Endothelial cell (in vitro differentiated cells): Measurements from ENCODE around the gene GBP1. TPM values are rescaled to one million over a fixed set of nuclear protein-coding genes. Genes with fewer than 3 reads are reported as not detected.

ENCODE experiments used
- DNase-seq: peaks from one replicate; pipeline ENCODE4 v3.0.0; 2021; ENCODE audit warnings: low spot score
- H3K27ac Mint-ChIP-seq: one replicate; pipeline ENCODE4 v1.8.0; 2021; ENCODE audit warnings: mixed read lengths, inconsistent platforms; ENCODE audit not compliant: unreplicated experiment
- H3K27me3 Mint-ChIP-seq: one replicate; pipeline ENCODE4 v1.8.0; 2021; ENCODE audit warnings: mild to moderate bottlenecking, moderate library complexity, mixed read lengths, inconsistent platforms; ENCODE audit not compliant: unreplicated experiment
- H3K36me3 Mint-ChIP-seq: one replicate; pipeline ENCODE4 v1.8.0; 2021; ENCODE audit warnings: mild to moderate bottlenecking, low read depth, mixed read lengths, inconsistent platforms; ENCODE audit not compliant: unreplicated experiment
- H3K4me1 Mint-ChIP-seq: one replicate; pipeline ENCODE4 v1.8.0; 2021; ENCODE audit warnings: mild to moderate bottlenecking, mixed read lengths, inconsistent platforms; ENCODE audit not compliant: unreplicated experiment
- H3K4me3 Mint-ChIP-seq: one replicate; pipeline ENCODE4 v1.8.0; 2021; ENCODE audit warnings: mild to moderate bottlenecking, mixed read lengths, inconsistent platforms; ENCODE audit not compliant: unreplicated experiment
- H3K9me3 Mint-ChIP-seq: one replicate; pipeline ENCODE4 v1.8.0; 2021; ENCODE audit warnings: mixed read lengths, inconsistent platforms; ENCODE audit not compliant: unreplicated experiment
- long read RNA-seq: library from polyadenylated mRNA; unstranded; transcript quantifications from one replicate; pipeline ENCODE4 v2.0.0, GENCODE V29; 2020; ENCODE audit not compliant: unreplicated experiment
- total RNA-seq: library from RNA; stranded (reverse); fragmentation: NEBNext Ultra II Directional; extraction: Animal tissue kit (Norgen Biotek cat#: 25700); gene quantifications from one replicate; pipeline ENCODE4 v1.2.1, GENCODE V29; 2021; ENCODE audit not compliant: unreplicated experiment
- TF ChIP-seq, protein P1 (sequence below): fragments of 200-600 bp; sonication (generic); IDR thresholded peaks from one replicate; pipeline ENCODE4 v1.5.0; 2021; ENCODE audit warnings: antibody characterized with exemption; ENCODE audit not compliant: unreplicated experiment

GBP1 gene, protein sequence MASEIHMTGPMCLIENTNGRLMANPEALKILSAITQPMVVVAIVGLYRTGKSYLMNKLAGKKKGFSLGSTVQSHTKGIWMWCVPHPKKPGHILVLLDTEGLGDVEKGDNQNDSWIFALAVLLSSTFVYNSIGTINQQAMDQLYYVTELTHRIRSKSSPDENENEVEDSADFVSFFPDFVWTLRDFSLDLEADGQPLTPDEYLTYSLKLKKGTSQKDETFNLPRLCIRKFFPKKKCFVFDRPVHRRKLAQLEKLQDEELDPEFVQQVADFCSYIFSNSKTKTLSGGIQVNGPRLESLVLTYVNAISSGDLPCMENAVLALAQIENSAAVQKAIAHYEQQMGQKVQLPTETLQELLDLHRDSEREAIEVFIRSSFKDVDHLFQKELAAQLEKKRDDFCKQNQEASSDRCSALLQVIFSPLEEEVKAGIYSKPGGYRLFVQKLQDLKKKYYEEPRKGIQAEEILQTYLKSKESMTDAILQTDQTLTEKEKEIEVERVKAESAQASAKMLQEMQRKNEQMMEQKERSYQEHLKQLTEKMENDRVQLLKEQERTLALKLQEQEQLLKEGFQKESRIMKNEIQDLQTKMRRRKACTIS
- total RNA-seq, result 9.9 TPM
- long read RNA-seq, transcript GBP1-205 (3 exons, 566 nt), result major isoform, 11 of 17 reads
- long read RNA-seq, partial matches to known transcripts, result 3 of 17 reads
- long read RNA-seq, other reads (novel, unspliced or antisense), result 1 of 17 reads

DNA sequence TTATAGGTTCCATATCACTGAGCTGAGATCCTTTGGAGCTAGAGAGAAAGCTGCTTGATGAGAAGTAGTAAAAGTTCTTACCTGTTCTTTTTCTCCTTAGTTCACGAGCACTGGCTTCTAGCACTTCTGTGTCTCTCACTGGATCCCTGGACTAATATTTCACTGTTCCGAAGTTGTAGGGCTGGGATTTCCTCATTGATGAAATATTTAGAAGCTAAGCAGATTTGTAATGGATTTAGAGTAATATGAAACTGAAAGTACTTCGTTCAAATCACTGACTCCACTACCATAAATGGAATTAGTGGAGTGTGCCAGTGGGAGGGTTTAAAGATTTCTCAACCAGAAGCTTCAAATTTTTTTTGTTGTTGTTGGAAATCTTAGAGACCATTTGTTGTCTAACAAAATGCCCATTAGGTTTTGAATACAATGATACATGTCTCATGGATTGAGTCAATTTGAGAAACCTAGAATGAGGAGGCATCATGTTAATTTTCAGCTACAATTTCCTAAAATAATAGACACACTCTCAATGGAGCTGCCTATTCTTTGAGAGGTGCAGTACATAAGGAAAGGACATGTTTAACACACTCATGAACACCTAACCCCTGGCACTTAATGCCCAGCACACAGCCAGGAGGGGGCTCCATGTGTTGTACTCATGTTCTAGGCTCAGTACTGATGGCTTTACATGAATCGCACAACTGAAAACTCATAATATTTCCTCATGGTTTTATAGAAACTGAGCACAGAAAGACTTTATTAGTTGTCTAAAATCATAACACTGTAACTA lies at the start of gene GBP1:
Gene GBP1, minus strand, starts transcription at position 130 of the 790 bp plus-strand sequence. CDS start 1,974 bp downstream, outside the sequence.
- H3K9me3 Mint-ChIP-seq, result no peaks in the 10 kb centered on the region
- H3K27me3 Mint-ChIP-seq, result no peaks in the 10 kb centered on the region
- no peaks in the 10 kb centered on the region for H3K36me3 Mint-ChIP-seq
- TF ChIP-seq, protein P1, sequence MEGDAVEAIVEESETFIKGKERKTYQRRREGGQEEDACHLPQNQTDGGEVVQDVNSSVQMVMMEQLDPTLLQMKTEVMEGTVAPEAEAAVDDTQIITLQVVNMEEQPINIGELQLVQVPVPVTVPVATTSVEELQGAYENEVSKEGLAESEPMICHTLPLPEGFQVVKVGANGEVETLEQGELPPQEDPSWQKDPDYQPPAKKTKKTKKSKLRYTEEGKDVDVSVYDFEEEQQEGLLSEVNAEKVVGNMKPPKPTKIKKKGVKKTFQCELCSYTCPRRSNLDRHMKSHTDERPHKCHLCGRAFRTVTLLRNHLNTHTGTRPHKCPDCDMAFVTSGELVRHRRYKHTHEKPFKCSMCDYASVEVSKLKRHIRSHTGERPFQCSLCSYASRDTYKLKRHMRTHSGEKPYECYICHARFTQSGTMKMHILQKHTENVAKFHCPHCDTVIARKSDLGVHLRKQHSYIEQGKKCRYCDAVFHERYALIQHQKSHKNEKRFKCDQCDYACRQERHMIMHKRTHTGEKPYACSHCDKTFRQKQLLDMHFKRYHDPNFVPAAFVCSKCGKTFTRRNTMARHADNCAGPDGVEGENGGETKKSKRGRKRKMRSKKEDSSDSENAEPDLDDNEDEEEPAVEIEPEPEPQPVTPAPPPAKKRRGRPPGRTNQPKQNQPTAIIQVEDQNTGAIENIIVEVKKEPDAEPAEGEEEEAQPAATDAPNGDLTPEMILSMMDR, result no peak
- no peak for DNase-seq
- peaks cover 11% of the 10 kb centered on the region for H3K4me1 Mint-ChIP-seq
- H3K27ac Mint-ChIP-seq, result no peak within 1 kb of the TSS
- H3K4me3 Mint-ChIP-seq, result no peak within 1 kb of the TSS

DNA sequence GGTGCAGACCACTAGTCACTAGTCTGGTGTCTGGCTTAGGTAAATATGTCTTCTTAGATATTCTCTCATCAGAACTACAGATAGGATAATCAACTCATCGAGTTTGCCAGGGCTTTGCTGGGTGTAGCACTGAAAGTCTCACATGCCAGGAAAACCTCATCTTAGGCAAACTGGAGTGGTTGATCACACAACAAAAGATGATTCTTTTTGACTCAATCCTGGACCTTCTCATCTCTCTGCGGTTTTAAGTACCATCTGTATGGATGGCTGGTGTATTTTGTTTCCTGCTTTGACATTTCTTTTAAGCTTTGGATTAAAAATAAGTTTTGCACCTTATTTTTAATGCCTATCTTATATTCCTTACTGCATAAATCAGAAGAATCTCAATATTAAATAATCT lies 49.7 kb upstream of the GBP1 start:
- Mint-ChIP-seq H3K27ac (no peak overlapping the region), H3K36me3 (no peaks in the 10 kb centered on the region), H3K9me3 (no peaks in the 10 kb centered on the region), H3K27me3 (no peaks in the 10 kb centered on the region), H3K4me1 (no peaks in the 10 kb centered on the region), H3K4me3 (no peak overlapping the region)
- TF ChIP-seq, protein P1, result no peak
- DNase-seq, result no peak

DNA sequence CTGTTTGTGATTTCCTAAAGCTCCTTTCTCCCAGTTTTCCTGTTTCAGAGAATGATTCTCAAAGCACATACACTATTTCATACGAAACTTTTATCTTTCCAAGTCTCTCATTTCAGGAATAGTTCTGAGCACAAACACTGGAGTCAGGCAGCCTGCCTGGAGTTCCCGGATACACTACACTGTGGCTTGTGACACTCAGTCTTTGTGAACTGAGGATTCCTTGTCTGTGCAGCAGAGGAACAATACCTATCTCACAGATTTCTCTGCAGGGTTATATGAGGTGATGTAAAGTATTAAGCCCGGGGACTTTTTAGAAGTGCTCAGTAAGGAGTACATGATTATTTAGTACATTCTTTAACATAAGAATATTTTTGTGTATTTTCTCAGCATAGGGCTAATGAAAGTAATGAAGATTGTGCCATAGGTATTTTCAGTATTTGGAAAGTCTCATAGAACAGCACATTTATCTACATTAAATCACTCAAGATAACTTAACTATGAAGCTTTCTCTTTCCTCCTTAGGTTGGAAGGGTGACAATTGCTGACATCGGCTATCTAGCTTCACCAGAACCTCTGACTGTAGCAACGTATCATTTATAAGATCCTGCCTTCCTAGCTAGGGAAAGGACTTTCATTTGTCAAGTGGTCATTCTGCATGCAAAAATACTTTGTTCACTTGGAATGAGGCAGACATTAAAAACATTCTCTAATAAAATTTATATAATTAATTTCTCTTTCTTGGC lies 48.0 kb upstream of the GBP1 start:
- Mint-ChIP-seq H3K4me3 (no peak overlapping the region), H3K36me3 (no peaks in the 10 kb centered on the region), H3K27me3 (no peaks in the 10 kb centered on the region), H3K4me1 (no peaks in the 10 kb centered on the region), H3K27ac (no peak overlapping the region), H3K9me3 (no peaks in the 10 kb centered on the region)
- TF ChIP-seq, protein P1, result no peak
- DNase-seq, result no peak

DNA sequence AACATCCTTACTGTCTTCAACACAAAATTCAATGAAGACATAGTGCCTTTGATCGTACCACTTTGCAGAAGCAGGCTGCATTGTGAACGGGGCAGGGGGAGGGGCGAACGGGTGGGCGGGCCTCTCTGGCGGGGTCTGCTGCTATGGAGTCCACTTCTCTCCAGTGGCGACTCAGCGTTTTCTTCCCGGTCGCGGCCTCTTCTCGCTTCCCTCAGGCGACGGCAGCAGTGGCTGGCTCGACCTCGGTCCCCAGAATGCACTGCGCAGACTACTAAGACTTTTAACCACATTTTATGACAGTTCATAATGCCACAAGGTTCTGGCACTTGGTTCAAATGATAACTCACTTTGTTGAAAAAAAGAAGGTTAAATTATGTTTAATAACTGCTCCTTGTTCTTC lies 39.7 kb upstream of the GBP1 start:
- H3K27ac Mint-ChIP-seq, result no peak overlapping the region
- no peaks in the 10 kb centered on the region for H3K27me3 Mint-ChIP-seq
- H3K4me1 Mint-ChIP-seq, result no peaks in the 10 kb centered on the region
- H3K36me3 Mint-ChIP-seq, result no peaks in the 10 kb centered on the region
- H3K9me3 Mint-ChIP-seq, result no peaks in the 10 kb centered on the region
- TF ChIP-seq, protein P1, result no peak
- no peak overlapping the region for H3K4me3 Mint-ChIP-seq
- no peak for DNase-seq
